H1 (cell line): Measurements from ENCODE around the gene INPP5A. TPM values are rescaled to one million over a fixed set of nuclear protein-coding genes. Genes with fewer than 3 reads are reported as not detected.

Experiments
- polyA plus RNA-seq, 7 experiments: library from polyadenylated mRNA; depleted of rRNA in 3 of 7; stranded (reverse) in 5 of 7; unstranded in 2 of 7; fragments of >200 nt in 5 of 7; fragments of 200-250 nt in 2 of 7; gene quantifications; 1 replicate in 5 of 7; 2 replicates in 1 of 7; 4 replicates in 1 of 7; pipeline versions ENCODE4 v1.2.1 to v1.2.3, GENCODE V29; 2011 to 2013; ENCODE audit warnings: missing spikeins in 2 of 7, mixed read lengths in 2 of 7
- total RNA-seq: library from RNA; stranded (reverse); fragmentation: NEBNext Ultra II Directional; extraction: Animal tissue kit (Norgen Biotek cat#: 25700); gene quantifications from 2 replicates; pipeline ENCODE4 v1.2.1, GENCODE V29; 2021
- TF ChIP-seq, protein P1 (sequence below), 3 experiments: IDR thresholded peaks; 1 replicate in 2 of 3; 2 replicates in 1 of 3; pipeline versions ENCODE4 v1.5.1 to v1.6.1; 2011; ENCODE audit warnings: low read length in 3 of 3, mild to moderate bottlenecking in 3 of 3, inconsistent platforms in 2 of 3, low read depth in 1 of 3, moderate library complexity in 1 of 3; ENCODE audit not compliant: insufficient read depth in 1 of 3; ENCODE audit errors: control extremely low read depth in 1 of 3

INPP5A gene
- total and polyA plus RNA-seq, 2 of the 8 experiments (the other 6 are each of a cell fraction or from before 2014, with no cell fraction given), result 19.7 to 27.5 TPM

DNA sequence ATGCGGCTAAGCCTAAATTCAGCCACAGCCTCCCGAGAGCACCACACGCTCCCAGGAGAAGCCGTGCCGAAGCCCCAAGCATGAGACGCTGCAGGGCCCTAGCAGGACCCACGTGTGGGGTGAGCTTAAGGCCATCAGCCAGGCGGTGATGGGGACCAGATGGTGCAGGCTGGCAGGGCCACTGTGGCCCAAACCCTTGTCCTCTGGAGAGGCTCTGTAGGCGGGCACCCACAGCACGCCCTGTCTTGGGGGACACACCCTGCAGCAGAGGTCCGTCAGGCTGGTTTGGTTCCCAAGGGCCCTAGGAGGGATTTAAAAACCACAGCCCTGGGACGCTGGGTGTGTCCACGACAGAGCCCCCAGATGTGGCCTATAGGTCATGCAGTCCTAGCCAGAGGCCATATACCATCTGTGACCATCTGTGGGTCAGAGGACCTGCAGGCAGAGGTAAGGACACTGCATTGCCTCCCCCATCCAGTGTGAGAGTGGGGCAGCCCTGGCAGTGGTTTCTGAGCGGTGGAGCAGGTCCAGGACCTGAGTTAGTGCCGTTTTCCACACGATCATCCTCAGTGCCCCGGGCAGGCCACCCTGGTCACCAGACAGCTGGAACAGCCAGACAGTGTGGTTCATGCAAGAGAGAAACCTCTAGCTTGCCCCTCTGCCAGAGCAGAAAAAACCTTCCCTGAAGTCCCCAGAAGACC is 39.6 kb upstream of the INPP5A start (continued):
- TF ChIP-seq, protein P1, sequence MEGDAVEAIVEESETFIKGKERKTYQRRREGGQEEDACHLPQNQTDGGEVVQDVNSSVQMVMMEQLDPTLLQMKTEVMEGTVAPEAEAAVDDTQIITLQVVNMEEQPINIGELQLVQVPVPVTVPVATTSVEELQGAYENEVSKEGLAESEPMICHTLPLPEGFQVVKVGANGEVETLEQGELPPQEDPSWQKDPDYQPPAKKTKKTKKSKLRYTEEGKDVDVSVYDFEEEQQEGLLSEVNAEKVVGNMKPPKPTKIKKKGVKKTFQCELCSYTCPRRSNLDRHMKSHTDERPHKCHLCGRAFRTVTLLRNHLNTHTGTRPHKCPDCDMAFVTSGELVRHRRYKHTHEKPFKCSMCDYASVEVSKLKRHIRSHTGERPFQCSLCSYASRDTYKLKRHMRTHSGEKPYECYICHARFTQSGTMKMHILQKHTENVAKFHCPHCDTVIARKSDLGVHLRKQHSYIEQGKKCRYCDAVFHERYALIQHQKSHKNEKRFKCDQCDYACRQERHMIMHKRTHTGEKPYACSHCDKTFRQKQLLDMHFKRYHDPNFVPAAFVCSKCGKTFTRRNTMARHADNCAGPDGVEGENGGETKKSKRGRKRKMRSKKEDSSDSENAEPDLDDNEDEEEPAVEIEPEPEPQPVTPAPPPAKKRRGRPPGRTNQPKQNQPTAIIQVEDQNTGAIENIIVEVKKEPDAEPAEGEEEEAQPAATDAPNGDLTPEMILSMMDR (IDR thresholded peaks at IDR 0.05; ENCODE audit: control extremely low read depth in 1 of 3, insufficient read depth in 1 of 3, low read depth in 1 of 3, low read length in 3 of 3), result no peak
